Testis (tissue), 3 donors: ENCODE measurements around the gene BMP8A. TPM values are rescaled to one million over a fixed set of nuclear protein-coding genes. Genes with fewer than 3 reads are reported as not detected.

Experiments
- DNase-seq: peaks from one replicate; pipeline ENCODE4 v3.0.0-alpha.2; 2019
- H3K27ac ChIP-seq, 2 donors: fragments of 200-600 bp; sonication (generic); one replicate each; pipeline ENCODE4 v1.5.1; 2019
- H3K27me3 ChIP-seq: fragments of 200-600 bp; sonication (generic); one replicate; pipeline ENCODE4 v1.5.1; 2019
- H3K36me3 ChIP-seq: fragments of 200-600 bp; sonication (generic); one replicate; pipeline ENCODE4 v1.5.1; 2017; ENCODE audit warnings: low read depth; ENCODE audit errors: missing control alignments
- H3K4me1 ChIP-seq: fragments of 200-600 bp; sonication (generic); one replicate; pipeline ENCODE4 v1.5.1; 2019
- H3K4me3 ChIP-seq, 2 donors: fragments of 200-600 bp; sonication (generic); one replicate each; pipeline ENCODE4 v1.5.1; 2017 to 2019
- H3K9me3 ChIP-seq: fragments of 200-600 bp; sonication (generic); one replicate; pipeline ENCODE4 v1.5.1; 2017
- CTCF ChIP-seq, 3 experiments: fragments of 450-650 bp in 2 of 3; fragments of 200-600 bp in 1 of 3; sonication (generic) in 1 of 3; IDR thresholded peaks; one replicate each; pipeline ENCODE4 v1.5.1; 2016 to 2019; ENCODE audit warnings: antibody characterized with exemption in 3 of 3, mild to moderate bottlenecking in 2 of 3, moderate library complexity in 1 of 3
- POLR2A ChIP-seq: fragments of 450-650 bp; IDR thresholded peaks from one replicate; pipeline ENCODE4 v1.6.1; 2017; ENCODE audit warnings: antibody characterized with exemption, mild to moderate bottlenecking, moderate library complexity
- WGBS, 2 donors: methylation state at CpG; one replicate each; pipeline ENCODE4 v1.1.5; 2018; 5-methylcytosine and 5-hydroxymethylcytosine counted together
- intact Hi-C: fragments of 100-400 bp; cut with DNase I; formaldehyde crosslinking; loops from one replicate; pipeline ENCODE4 v1.15.1; 2023; ENCODE audit warnings: low total_unique reads
- polyA plus RNA-seq: library from polyadenylated mRNA; stranded (reverse); fragments of 350-450 nt; fragmentation: Illumina TruSeq; extraction: RNeasy Lipid Tissue Mini Kit (QIAGEN cat#74804); gene quantifications from one replicate; pipeline ENCODE4 v1.2.3, GENCODE V29; 2014; ENCODE audit warnings: low read depth, low replicate concordance; ENCODE audit not compliant: insufficient read depth
- total RNA-seq, 2 donors: library from RNA; depleted of rRNA; stranded (reverse); fragments of >200 nt; gene quantifications; one replicate each; pipeline ENCODE4 v1.2.3, GENCODE V29; 2016

Gene BMP8A
- total and polyA plus RNA-seq, 3 donors from 2014 or later: 4.3 to 15.0 (median 5.6) TPM

GRCh38 chr1:39450956-39451606 is 40.4 kb upstream of the BMP8A start:
- 58 to 62% methylated on average over 10 of the region's 10 CpGs for WGBS, 2 donors
- no peaks in the 10 kb centered on the region for H3K27me3 ChIP-seq
- H3K4me1 ChIP-seq: peaks cover 11% of the 10 kb centered on the region
- intact Hi-C loops: no loop called here
- H3K27ac ChIP-seq: peak overlapping the region in 1 of 2 donors; percentile 41
- H3K4me3 ChIP-seq: no peak overlapping the region
- no peaks in the 10 kb centered on the region for H3K36me3 ChIP-seq
- no peaks in the 10 kb centered on the region for H3K9me3 ChIP-seq
- TF ChIP-seq POLR2A (no peak), CTCF (IDR thresholded peaks at IDR 0.05) (no peak)
- DNase-seq: no peak

GRCh38 chr1:39452081-39452480 is 39.4 kb upstream of the BMP8A start:
- H3K4me1 ChIP-seq: peaks cover 11% of the 10 kb centered on the region
- H3K27ac ChIP-seq: no peak overlapping the region
- no peak overlapping the region for H3K4me3 ChIP-seq
- no peaks in the 10 kb centered on the region for H3K36me3 ChIP-seq
- intact Hi-C loops: no loop called here
- no peak for DNase-seq
- no peak for TF ChIP-seq POLR2A
- no peak for TF ChIP-seq CTCF (IDR thresholded peaks at IDR 0.05)
- no peaks in the 10 kb centered on the region for H3K9me3 ChIP-seq
- H3K27me3 ChIP-seq: no peaks in the 10 kb centered on the region
- 88 to 90% methylated on average over 7 of the region's 7 CpGs for WGBS, 2 donors

DNA sequence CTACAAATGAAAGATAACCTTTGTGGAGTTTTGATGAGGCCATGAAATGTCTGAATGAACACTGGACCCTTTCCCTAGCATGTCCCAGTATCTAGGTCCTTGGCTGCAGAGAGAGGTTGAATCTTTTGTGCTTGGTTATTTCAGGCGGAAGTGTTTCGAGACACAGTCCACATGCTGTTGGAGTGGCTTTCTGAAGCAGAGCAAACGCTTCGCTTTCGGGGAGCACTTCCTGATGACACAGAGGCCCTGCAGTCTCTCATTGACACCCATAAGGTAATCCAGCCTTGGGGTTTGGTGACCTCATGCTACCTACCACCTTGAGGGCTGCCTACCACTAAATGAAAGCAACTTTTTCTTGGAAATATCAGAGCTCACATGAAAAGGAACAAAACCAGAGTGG is 38.9 kb upstream of the BMP8A start:
- Histone ChIP-seq H3K4me3 (no peak overlapping the region), H3K27me3 (no peaks in the 10 kb centered on the region), H3K36me3 (no peaks in the 10 kb centered on the region), H3K27ac (no peak overlapping the region), H3K9me3 (no peaks in the 10 kb centered on the region), H3K4me1 (peaks cover 11% of the 10 kb centered on the region)
- no peak for TF ChIP-seq CTCF (IDR thresholded peaks at IDR 0.05)
- no peak for TF ChIP-seq POLR2A
- WGBS, 2 donors: 93% methylated on average over 5 of the region's 5 CpGs
- intact Hi-C loops: no loop called here
- DNase-seq: no peak

DNA sequence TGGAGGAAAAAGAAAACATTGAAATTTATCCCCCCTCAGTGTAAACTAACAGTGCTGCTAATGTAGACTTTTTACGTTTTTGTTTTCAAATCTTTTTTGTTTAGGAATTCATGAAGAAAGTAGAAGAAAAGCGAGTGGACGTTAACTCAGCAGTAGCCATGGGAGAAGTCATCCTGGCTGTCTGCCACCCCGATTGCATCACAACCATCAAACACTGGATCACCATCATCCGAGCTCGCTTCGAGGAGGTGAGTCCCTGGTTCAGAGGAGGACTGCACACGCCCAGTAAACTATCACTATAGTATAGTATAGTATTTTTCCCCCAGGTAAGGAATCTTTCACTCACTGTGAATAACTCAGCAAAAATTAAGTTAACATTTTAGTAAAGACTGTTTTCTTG is 37.8 kb upstream of the BMP8A start:
- no peak for TF ChIP-seq POLR2A
- TF ChIP-seq CTCF (IDR thresholded peaks at IDR 0.05): no peak
- Histone ChIP-seq H3K27me3 (no peaks in the 10 kb centered on the region), H3K9me3 (no peaks in the 10 kb centered on the region), H3K36me3 (peaks cover 3% of the 10 kb centered on the region), H3K4me3 (no peak overlapping the region), H3K27ac (no peak overlapping the region), H3K4me1 (peaks cover 11% of the 10 kb centered on the region)
- intact Hi-C loops: no loop called here
- WGBS, 2 donors: 88 to 91% methylated on average over 8 of the region's 8 CpGs
- DNase-seq: no peak

DNA sequence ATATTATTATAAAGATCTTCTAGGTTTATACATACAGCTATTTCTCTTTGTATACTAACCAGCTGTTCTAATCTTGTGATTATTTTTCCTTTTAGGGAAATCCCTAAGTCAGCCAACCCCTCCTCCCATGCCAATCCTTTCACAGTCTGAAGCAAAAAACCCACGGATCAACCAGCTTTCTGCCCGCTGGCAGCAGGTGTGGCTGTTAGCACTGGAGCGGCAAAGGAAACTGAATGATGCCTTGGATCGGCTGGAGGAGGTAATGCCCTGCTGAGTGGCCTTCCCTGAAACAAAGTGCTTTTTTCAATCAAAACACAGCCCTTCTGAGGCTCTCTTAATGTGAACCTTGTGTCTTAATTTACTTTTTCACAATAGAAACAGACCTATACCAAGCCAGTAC is 32.4 kb upstream of the BMP8A start:
- H3K36me3 ChIP-seq: peaks cover 3% of the 10 kb centered on the region
- 87 to 94% methylated on average over 4 of the region's 4 CpGs for WGBS, 2 donors
- no peaks in the 10 kb centered on the region for H3K27me3 ChIP-seq
- intact Hi-C loops: no loop called here
- TF ChIP-seq CTCF (IDR thresholded peaks at IDR 0.05) (no peak), POLR2A (no peak)
- no peaks in the 10 kb centered on the region for H3K4me1 ChIP-seq
- no peak overlapping the region for H3K4me3 ChIP-seq
- DNase-seq: no peak
- H3K27ac ChIP-seq: no peak overlapping the region
- no peaks in the 10 kb centered on the region for H3K9me3 ChIP-seq
